ENCODE measurements around the gene RASA2.

DNA sequence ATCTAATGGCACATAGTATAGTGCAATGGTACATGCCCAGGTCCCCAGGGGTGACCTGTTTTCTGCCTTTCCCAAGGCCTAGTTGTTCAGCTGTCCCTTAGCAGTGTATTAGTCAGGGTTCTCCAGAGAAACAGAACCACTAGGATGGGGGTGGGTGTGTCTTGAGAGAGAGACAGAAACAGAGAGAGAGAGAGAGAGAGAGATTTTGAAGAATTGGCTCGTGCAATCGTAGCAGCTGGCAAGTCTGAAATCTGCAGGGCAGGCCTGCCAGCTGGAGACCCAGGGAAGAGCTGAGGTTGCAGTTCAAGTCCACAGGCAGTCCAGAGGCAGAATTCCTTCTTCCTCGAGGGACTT, 160.7 kb downstream of the RASA2 start:
- TF ChIP-seq ATF1 (CRISPR knock-in tag; IDR thresholded peaks at IDR 0.05) (no peak), ATF1 (tag; IDR thresholded peaks at IDR 0.05) (no peak), HDAC2 (IDR thresholded peaks at IDR 0.05) (no peak), CHD7 (IDR thresholded peaks at IDR 0.05; ENCODE audit: low read depth, low read length) (no peak), BRCA1 (IDR thresholded peaks at IDR 0.05) (no peak), BRCA1 (CRISPR knock-in tag; IDR thresholded peaks at IDR 0.05) (no peak)

Measured in K562 (cell line).